SHP77 (cell line): Measurements from ENCODE around the gene ZNF438.

Experiments
- DNase-seq, 2 experiments: peaks; one replicate each; lab custom pipeline; 2025; lab: John Stamatoyannopoulos, UW

ZNF438 gene

DNA sequence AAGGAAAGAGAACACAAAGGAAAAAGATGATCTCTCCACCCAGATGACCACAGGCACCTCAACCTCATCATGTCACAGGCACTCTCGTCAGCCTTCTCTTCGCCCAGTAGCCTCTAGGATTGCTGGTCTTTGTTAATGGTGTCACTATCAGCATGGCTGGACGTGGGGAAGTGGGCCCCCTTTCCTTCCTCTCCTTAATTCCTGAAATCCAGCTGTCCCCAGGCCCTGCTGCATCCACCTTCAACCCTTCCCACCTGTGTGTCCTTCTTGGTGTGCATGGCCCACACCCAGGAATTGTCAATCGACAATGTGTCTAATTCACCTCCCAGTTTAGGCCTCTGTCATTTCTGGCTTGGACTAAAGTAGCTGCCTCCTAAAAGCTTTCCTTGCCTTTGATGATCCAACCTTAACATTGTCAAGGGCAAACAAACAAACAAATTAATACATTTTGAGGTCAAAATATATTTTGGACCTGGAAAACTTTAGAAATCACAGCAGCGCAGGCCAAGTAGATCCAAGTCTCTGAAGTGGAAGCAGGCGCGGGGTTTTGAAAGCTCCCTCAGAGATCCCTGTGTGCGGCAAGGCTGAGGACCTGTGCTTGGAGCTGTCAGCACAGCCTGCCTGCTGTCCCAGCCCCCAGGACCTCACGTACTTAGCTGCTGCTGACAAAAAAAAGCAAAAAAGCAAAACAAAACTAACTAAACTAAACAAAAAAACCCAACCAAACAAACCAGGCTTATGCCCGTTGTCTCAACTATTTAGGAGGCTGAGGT, 208.8 kb downstream of the ZNF438 start:
- DNase-seq = no peak

DNA sequence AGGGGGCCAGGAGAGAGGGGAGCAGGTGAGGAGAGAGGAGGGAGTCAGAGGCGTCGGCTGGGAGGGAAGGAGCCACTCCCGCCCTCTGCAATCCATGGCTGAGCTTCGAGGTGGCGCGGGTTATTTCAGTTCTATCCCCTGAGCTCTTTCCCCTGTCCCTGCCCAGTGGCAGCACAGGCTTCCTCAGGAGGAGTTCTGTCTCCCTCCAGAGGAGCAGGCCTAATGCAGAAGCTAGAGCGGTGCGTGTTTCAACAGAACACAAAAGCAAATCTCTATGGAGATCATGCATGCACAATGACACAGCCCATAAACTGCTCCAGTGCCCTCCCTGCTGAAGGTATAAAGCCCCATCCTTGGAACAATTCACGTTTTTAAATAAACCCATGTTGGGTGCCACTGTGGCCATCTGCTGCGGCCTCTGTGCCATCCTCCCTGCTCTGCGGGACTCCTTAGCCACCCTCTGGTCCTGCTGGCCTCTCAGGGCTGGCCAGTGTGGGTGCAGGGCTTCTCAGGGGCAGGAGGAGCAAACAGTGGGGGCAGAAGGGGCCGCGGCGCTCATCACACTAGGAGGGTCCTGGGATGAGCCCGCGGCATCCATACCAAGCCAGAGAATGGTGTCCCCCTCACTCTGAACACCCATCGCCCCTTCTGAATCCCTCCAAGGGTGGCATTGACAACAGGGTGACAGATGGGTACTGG, 209.5 kb downstream of the ZNF438 start:
- no peak for DNase-seq

DNA sequence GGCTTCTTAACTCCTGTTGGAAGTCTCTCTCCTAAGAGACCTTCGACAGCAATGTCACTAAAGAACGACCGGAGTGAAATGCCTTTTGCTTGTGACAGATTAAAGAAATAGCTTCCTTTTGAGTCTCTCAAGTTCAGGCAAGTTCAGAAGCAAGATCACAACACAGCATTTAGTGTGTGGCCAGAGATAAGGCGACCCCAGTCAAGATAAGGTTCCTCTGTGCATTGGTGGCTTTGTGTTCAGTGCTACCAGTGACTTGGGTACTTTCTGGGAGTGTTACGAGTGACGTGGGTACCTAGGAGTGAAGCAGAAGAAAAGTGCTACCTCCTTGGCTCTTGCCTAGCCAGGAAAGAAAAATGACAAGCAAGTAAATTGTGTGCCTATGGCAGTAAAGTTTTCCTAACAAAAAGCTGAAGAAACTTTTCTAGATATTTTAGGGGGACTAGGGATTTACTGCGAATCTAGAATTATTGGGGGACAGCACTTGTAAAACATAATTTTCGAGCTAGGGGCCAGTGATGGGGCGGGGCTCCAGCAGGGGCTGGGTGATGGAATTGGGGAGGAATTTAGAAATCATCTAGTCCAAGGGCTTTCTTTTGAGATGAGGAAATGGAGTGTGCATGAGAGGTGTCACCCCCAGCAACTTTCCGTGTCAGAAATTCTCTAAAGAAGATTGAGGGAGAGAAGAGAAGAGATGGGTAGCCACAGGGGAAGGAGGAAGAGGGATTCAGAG, 210.2 kb downstream of the ZNF438 start:
- DNase-seq = no peak

DNA sequence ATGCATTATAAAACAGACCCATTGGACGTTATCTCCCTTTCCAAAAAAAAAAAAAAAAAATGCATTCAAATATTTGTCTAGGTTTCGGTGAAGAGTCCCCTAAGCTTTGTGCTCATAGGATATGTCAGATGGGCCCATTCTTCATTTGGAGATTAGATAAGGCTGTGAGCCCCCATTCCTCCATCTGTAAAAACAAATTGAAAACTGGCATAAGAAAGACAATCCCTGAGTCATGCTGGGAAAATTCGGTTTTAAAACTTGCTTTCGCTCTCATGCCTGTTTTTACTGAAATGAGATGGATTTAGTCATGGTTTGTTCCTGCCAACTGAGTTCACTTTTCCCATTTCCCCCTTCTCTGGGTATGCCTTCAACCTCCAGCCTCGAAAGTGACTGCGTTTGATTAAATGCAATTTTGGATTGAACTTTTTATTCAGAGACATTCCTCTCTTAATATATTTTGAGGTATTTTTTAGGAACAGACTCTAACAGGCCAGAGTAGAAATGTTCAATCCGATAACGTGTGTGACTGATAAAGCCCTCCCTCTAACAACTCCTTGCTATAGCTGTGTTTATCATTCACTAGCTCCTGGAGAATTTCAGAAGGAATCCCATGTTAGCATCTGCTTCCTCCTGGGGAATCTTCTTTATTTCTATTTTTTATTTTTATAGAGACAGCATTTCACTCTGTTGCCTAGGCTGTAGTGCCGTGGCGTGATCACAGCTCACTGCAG, 211.2 kb downstream of the ZNF438 start:
- DNase-seq = no peak

DNA sequence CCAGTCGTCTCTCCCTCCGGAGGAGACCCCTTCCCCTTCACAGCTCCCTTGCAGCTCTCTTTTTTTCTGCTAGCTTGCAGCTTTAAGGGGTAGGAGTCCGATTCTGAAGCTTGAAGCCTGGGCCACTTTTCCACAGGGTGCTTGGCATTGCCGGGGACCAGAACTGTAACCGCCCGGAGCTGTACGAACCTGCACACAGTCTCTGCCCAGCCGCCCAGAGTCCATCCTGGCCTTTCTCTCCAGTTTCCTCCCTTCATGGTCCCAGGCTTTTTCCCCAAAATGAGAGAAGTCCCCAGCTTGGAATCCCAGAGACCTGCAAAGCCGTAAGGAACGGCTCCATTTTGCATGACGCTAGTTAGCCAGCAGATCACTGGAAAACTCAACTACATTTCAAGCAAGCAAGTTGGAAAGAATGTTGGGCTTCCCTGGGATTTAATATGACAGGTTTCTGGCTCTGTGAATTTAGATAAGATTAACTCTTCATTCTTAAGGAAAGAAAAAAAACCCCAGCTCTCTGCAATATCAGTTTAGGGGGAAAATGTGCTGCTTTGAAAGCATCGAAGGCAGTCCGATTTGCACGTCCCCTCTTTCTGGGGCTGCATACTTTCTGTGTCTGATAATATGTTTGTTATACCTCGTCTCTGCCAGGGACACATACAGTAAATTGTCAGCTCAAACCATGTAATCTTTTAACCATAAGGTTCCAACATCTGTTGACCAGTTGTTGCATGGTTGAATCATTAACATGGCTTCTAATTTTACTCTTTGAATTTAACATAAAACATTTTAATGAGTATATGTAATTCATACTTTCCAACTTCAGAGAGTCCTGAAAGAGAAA, 212.1 kb downstream of the ZNF438 start:
- DNase-seq = no peak

DNA sequence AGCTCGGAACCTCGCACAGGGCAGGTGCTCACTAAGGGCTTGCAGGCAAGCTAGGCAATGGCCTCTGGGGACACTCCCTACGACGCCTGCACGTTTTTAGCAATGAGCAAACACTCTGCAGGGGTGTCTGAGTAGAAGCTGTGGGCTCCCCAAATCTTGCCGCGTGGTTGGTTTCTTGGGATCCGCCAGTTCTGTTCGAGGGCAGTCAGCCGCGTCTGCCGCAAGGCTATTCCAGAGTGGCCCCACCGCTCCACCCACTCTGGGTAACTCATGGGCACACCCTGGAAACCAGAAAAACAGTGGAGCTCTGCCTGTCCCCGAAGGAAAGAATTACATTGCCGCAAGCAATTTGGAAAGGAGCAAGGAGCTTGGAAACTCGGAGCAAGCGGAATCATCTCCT, 212.8 kb downstream of the ZNF438 start:
- no peak for DNase-seq

DNA sequence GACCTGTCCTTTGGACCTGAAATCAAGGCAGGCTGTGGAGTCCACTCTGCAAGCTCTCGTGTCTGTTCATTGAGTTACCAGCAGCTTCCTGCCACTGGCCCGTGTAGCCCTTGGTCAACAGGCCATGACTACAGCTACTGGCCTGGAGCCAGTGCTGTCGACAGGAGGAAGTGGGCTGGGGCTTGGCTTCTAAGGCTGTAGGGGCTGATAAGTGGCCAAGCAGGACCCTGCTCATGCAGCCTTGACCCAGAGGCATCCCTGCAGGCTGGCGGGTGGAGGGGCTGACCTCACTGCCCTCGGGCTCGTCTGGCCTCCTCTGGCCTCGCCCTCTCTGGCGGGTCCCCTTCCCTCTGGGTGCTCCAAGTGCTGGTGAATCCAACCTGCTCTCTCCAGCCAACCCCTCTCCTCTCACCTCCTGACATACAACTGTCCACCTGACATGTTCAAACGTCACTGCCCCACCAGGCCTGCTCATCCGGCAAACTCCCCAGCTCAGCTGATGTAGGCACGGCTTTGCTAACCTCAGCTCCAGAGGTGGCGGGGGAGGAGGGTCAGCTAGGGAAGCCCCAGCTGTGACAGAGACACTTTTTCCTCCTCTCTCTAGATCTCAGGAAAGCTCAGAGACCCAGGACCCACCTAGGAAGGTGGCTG, 213.5 kb downstream of the ZNF438 start:
- DNase-seq = peak in 1 of 2 experiments; percentile 22

DNA sequence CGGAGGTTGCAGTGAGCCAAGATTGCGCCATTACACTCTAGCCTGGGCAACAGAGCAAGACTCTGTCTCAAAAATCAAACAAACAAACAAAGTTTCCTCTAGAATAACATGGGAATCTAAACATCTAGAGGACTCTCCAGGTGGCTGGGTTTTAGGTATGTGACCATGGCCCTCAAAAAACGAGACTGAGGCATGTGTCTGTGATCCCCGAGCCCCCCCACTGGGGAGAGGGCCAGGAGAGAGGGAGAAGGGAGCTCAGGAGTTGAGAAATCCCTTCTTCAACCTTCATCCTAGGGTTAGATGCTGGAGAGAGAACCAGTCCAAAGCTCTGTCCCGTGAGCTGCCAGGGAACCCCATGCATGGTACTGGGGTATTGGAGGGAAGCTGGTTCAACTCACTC, 214.1 kb downstream of the ZNF438 start:
- DNase-seq = no peak

DNA sequence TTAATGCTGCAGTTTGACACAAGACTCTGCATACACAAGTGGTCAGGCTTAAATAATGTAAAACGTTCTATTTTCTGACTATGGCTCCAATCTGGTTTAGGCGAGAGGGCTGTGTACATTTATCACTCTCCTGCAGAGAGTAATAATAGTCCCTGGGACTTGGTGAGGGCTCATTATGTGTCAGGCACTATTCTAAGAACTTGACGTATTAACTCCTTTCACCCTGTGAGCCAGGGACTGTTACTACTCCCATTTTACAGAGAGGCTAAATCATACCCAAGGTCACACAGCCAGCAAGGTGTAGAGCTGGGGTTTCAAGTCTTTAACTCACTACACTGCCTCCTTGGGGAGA, 214.9 kb downstream of the ZNF438 start:
- DNase-seq = no peak

DNA sequence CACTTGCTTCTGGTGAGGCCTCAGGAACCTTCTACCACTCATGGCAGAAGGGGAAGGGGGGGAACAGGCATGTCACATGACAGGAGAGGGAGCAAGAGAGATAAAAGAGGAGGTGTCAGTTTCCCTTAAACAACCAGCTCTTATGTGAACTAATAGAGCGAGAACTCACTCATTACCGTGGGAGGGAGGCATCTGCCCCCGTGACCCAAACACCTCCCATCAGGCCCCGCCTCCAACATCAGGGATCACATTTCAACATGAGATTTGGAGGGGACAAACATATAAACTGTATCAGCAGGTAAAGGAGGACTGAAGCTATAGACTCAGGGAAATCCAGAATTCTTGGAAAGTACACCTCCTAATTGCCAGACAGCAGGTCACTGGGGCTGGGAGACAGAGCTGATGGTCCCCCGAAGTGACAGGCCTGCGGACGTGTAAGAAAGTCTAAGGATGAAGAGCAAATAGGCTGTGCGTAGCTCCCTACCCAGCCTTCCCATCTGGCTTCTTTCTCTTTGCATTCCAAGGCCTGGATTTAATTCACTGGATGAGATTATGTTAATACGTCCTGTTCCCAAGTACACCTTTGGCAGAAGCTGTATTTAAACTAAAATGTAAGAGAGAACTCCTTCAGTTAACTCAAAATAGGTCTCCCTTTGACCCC, 215.4 kb downstream of the ZNF438 start:
- no peak for DNase-seq

DNA sequence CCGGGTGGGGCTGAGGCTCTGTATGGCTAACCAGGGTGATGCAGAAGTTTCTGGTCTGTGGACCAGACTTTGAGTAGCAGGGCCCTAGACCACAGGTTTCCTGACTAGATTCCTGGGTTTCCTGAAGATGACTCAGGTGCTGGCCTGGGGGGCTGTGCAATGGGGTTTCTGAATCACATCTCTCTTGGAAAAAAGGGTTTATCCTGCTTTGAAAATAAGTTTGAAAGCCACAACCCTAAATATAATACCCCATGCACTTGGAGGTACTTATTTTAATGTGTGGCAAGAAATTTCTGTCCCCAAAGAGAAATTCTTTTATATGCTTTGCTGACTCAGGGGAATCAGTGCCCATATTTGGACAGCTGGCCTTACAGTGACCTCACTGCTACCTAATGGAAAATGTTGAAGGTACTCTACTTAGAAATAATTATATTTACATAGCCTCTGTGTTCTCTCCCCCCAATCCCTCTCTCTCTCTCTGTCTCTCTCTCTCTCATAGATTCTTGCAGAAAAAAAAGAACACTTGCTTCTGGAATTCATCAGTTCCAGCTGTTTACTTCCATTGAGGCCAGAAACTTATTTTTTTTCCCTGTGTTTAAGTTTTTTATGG, 217.7 kb downstream of the ZNF438 start:
- peak in 1 of 2 experiments; percentile 23 for DNase-seq

DNA sequence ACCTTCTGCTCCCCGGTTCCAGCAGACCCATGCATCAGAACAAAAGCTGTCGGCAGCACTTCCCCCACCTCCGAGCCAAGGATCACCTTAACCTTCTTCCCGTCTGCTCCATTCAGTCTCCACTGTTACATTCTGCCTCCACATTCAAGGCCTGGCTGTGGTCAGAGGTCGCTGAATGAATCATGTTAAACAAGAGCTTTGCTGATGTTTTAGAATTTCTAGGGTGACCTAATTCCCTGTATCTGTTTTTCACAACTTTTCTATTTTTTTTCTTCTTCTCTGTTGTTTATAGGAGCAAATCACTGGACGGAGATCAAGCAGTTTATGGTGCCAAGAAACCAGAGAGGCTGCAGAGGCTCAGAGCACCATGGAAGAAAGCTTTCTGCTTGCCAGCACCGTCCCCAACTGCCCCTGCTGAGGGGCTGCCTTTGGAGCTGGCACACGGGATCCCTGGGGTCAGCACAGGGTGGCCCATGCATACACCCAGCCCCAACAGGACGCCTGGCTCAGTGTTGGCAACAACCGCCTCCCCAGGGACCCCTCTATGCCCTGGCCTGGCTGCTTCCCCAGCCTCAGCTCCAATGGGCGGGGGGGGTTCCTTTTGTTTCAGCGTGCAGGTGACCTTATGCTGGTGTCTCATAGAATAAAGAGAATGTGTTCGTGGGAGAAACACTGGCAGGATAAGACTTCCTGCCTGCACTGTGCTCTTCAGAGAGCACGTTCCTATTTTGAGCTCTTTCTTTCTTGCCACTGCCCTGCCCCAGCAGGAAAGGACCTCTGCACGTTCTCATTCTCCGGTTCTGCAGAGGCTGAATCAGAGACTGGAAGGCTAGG, 219.4 kb downstream of the ZNF438 start:
- no peak for DNase-seq

DNA sequence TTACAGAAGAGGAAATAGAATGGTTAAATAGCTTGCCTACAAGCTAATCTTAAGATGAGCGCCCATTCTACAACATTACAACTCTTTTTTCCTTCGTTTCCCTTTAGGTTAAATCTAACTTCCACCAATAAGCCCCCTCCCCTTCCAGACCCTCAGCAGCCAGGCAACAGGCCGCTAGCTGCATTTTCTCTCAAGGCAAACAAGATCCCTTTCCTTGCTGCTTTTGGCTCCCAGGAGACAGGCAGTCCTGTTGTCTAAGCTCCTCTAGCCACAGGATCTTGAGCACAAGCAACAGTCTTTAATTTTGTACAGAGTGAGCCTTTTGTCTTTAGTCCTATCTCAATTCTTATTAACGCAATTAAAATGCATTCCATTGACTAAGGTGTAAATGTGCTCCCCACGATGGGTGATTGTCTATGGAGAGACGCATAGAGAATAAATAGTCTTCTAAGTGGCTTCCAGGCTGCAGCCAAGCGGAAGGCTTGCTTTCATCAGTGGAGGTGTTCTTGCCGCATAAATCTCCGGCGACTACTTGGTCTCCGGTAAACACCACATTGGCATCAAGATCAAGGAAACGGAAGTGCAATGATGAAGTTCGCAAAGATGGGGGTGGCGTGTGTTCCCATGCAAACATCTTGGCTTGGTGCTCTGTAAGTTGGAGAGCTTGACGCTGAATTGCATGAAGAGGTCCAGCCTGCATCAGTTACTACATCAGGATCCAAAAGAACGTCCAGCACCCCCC, 220.2 kb downstream of the ZNF438 start:
- DNase-seq = no peak

DNA sequence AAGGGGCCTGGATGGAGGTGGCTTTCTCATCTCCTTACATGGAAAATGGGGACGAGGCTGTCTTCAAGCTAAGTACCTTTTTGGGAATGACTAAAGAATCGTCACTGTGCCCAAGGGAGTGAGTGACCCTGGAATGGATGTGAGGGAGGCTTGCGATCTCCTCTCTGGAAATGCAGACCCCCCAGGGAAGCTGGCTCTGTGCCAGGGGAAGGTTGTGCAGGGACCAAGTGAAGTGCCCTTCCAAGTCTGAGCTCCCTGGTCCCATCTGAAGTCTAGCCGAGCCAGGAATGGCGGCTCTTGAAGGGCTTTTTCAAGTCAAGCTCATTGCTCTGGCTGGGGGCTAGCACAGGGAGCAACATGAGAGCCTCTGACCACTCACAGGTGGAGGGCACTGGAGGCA, 221.2 kb downstream of the ZNF438 start:
- DNase-seq = no peak

DNA sequence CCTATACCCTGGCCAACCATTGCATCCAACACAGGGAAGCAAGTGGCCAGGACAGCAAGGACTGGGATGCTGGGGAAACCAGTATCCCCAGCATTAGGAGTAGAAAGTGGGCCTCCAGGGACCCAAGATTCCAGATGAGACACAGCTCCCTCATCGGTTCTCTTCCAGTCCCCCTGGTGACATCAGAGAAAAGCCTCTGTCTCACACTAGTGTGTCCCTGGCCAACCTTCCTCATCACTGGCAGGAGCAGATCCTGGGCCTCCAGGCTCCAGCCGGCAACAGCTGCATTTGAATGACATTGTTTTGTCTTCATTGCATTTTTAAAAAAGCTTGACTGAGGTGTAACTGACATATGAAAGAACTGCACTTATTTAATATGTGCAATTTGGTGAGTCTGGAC, 224.8 kb downstream of the ZNF438 start:
- no peak for DNase-seq

DNA sequence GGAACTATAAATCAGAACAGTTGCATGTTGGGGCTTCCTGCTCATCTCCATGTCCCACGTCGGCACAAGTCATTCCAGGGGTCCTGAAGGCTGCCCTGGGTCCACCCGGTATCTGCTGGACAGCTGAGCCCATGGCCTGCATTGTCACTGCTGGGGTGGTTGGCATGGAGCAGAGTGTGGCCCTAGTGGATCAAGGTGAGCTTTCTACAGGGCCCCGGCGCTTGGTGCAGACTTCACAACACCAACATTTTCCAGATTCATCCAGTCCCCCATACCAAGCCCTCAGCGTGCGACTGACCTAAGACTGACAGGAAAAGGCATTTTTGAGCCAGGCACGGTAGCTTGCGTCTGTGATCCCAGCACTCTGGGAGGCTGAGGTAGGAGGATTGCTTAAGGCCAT, 226.6 kb downstream of the ZNF438 start:
- no peak for DNase-seq

DNA sequence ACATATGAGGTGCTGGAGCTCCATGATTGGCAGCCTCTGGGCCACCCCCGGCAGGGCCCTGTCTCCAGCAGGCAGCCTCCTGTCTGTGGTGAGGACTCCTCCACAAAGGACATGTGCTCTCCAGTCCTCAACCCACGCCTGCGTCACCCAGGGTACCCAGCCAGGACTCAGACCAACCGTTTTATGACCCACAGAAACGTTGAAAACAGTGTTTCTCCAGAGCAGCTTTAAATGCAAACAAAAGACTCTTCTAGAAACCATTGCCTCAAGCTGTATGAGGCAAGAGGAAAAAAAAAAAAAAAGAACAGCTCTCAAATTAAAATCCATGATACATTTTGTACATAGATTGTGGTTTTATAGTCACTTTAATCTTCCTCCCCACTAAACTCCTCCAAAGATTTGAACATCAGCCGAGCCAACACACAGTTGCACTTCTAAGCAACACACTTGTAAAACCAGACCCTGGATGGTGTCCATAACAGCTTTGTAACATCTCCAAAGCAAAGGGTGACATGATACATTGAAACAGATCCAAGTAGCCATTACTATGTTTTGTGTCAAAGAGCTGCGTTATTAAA, 227.1 kb downstream of the ZNF438 start:
- no peak for DNase-seq

DNA sequence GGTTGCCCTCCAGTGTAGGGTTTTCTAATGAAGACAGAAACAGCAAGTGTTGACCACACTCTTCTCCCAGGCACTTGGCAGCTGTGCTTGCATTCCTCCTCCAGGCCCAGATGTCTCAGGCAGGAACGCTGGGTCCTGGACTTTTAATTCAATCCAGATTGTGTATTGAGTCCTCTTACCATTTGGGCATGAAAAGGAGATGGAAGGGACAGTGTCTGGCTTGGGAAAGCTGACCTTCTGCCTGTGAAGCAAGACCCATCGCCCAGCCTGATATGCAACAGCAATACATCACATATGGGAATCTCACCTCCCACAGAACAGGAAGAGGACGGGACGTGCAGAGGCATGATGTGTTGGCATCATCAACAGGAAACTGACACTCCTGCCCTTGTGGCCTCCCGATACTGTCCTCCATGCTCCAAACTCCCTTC, 227.8 kb downstream of the ZNF438 start:
- no peak for DNase-seq
